Gastrocnemius medialis (tissue), 4 donors: ENCODE measurements around the gene TNIK. TPM values are rescaled to one million over a fixed set of nuclear protein-coding genes. Genes with fewer than 3 reads are reported as not detected.

Experiments used
- ATAC-seq, 2 donors: fragments of 150-250 bp; one replicate each; pipeline ENCODE4 v1.9.1; 2016
- DNase-seq, 2 donors: peaks; one replicate each; pipeline ENCODE4 v3.0.0-alpha.2; 2019
- H3K27ac ChIP-seq, 4 donors: fragments of 200-600 bp; sonication (generic); 1 replicate in 1 of 4; 2 replicates in 3 of 4; pipeline ENCODE4 v1.5.1; 2016 to 2018; ENCODE audit warnings: mild to moderate bottlenecking in 2 of 4, moderate library complexity in 1 of 4
- H3K27me3 ChIP-seq, 3 donors: fragments of 200-600 bp; sonication (generic) in 2 of 3; 1 replicate in 1 of 3; 2 replicates in 2 of 3; pipeline versions ENCODE4 v1.5.1 to v1.6.0; 2016 to 2019; ENCODE audit warnings: mild to moderate bottlenecking in 1 of 3, moderate library complexity in 1 of 3
- H3K36me3 ChIP-seq, 2 donors: fragments of 200-600 bp; sonication (generic) in 1 of 2; one replicate each; pipeline ENCODE4 v1.5.1; 2017 to 2018
- H3K4me1 ChIP-seq, 2 donors: fragments of 200-600 bp; sonication (generic) in 1 of 2; one replicate each; pipeline ENCODE4 v1.5.1; 2016 to 2017; ENCODE audit warnings: mild to moderate bottlenecking in 2 of 2
- H3K4me3 ChIP-seq, 4 donors: fragments of 200-600 bp; sonication (generic) in 3 of 4; 1 replicate in 1 of 4; 2 replicates in 3 of 4; pipeline ENCODE4 v1.5.1; 2016 to 2019; ENCODE audit warnings: mild to moderate bottlenecking in 2 of 4
- H3K9me3 ChIP-seq, 3 donors: fragments of 200-600 bp; sonication (generic) in 2 of 3; 1 replicate in 1 of 3; 2 replicates in 2 of 3; pipeline ENCODE4 v1.5.1; 2016 to 2019
- POLR2A ChIP-seq, 2 donors: fragments of 450-650 bp; IDR thresholded peaks; one replicate each; pipeline ENCODE4 v1.6.1; 2017; ENCODE audit warnings: antibody characterized with exemption in 2 of 2, mild to moderate bottlenecking in 2 of 2, moderate library complexity in 2 of 2
- in situ Hi-C, 4 donors: fragments of 200-750 bp; cut with MboI; loops; one replicate each; pipeline versions ENCODE4 v1.15.0 to v1.8.0; 2017; ENCODE audit warnings: low sequenced_read_pairs in 4 of 4
- intact Hi-C: fragments of 100-400 bp; cut with DNase I; formaldehyde crosslinking; loops from one replicate; pipeline ENCODE4 v1.15.1; 2023; ENCODE audit warnings: low total_unique reads
- total RNA-seq, 4 donors: library from RNA; depleted of rRNA; stranded (reverse); fragments of >200 nt; gene quantifications; one replicate each; pipeline versions ENCODE4 v1.1.0 to v1.2.3, GENCODE V29; 2016
- TF ChIP-seq, protein P1 (sequence below), 5 experiments: fragments of 450-650 bp in 3 of 5; fragments of 200-600 bp in 2 of 5; sonication (generic) in 2 of 5; IDR thresholded peaks in 4 of 5; conservative IDR thresholded peaks in 1 of 5; 1 replicate in 4 of 5; 2 replicates in 1 of 5; pipeline ENCODE4 v1.5.1; 2016 to 2019; ENCODE audit warnings: antibody characterized with exemption in 5 of 5, mild to moderate bottlenecking in 3 of 5, moderate library complexity in 3 of 5

TNIK gene
- total RNA-seq, 4 donors from 2014 or later: 5.2 to 19.7 (median 10.6) TPM

DNA sequence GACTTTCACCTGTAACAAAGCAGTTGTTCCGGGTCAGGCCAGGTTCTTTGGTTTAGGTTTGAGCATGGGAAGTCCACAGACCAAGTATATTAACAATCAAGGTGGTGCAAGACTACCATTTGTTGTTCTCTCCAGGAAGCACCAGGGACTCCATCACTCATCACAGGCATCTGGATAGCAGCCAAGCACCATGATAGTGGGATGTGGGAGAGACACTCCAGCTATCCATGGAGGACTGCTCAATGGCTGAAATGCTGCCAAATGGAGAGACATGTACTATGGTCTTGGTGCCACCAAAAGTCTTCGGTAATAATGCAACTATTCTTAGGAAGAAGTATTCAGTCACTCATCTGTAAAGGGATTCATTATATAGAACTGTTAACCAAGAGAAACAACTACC lies 143.0 kb downstream of the TNIK start:
- Histone ChIP-seq H3K27me3 (no peaks in the 10 kb centered on the region), H3K9me3 (no peaks in the 10 kb centered on the region), H3K4me3 (no peak overlapping the region), H3K4me1 (peaks cover 34 to 40% of the 10 kb centered on the region in 2 donors), H3K27ac (peak overlapping the region in 3 of 4 donors; percentile 34 to 64 (median 40)), H3K36me3 (no peaks in the 10 kb centered on the region)
- no peak for ATAC-seq
- no peak for DNase-seq
- TF ChIP-seq, protein P1, sequence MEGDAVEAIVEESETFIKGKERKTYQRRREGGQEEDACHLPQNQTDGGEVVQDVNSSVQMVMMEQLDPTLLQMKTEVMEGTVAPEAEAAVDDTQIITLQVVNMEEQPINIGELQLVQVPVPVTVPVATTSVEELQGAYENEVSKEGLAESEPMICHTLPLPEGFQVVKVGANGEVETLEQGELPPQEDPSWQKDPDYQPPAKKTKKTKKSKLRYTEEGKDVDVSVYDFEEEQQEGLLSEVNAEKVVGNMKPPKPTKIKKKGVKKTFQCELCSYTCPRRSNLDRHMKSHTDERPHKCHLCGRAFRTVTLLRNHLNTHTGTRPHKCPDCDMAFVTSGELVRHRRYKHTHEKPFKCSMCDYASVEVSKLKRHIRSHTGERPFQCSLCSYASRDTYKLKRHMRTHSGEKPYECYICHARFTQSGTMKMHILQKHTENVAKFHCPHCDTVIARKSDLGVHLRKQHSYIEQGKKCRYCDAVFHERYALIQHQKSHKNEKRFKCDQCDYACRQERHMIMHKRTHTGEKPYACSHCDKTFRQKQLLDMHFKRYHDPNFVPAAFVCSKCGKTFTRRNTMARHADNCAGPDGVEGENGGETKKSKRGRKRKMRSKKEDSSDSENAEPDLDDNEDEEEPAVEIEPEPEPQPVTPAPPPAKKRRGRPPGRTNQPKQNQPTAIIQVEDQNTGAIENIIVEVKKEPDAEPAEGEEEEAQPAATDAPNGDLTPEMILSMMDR (IDR thresholded peaks at IDR 0.05 in 4 of 5, conservative IDR thresholded peaks at IDR 0.05 in 1 of 5): no peak
- TF ChIP-seq POLR2A (IDR thresholded peaks at IDR 0.05): no peak
- intact Hi-C loops: no loop called here
- in situ Hi-C loops: no loop called here

DNA sequence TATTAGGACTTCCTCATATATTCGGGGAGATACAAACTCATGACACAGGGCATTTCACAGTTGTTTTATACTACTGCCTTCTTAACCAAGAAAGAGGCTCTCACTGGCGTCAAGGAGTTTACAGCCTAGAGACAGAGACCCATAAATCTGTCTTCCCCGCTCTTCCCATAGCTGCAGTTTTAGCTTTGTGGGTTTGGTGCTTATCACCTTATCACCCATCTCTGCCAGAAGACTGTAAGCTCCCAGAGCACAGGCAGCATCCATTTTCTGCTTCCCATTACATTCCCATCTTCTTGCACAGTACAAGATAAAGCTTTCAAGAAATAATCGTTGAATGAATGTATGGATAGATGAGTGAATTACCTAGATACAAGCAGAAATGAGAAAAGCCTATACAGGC lies 144.3 kb downstream of the TNIK start:
- in situ Hi-C loops (no loop called here), intact Hi-C loops (no loop called here)
- no peaks in the 10 kb centered on the region for H3K9me3 ChIP-seq
- H3K27ac ChIP-seq: no peak overlapping the region
- no peak for DNase-seq
- no peak for ATAC-seq
- TF ChIP-seq, protein P1 (IDR thresholded peaks at IDR 0.05 in 4 of 5, conservative IDR thresholded peaks at IDR 0.05 in 1 of 5): no peak
- no peak for TF ChIP-seq POLR2A (IDR thresholded peaks at IDR 0.05)
- H3K4me1 ChIP-seq: peaks cover 24 to 33% of the 10 kb centered on the region in 2 donors
- no peaks in the 10 kb centered on the region for H3K36me3 ChIP-seq
- H3K27me3 ChIP-seq: no peaks in the 10 kb centered on the region
- H3K4me3 ChIP-seq: no peak overlapping the region

DNA sequence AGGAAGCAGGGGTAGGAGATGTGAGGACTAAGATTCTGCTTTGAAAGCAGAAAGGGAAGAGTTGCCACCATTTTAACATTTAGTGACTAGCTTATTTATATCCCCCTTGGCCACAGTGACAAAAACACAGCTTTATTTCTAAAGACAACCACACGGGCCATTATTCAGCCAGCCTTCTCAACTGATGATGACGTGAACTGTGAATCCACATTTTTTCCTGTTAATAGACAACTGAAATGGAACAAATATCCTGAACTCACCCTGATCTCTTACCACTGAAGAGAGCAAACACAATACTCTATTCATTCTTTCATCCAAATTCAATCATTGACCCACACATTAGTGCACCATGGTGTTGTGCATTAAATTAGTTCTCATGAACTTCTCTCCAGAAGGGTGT lies 145.1 kb downstream of the TNIK start:
- H3K27ac ChIP-seq: no peak overlapping the region
- ATAC-seq (no peak), DNase-seq (no peak)
- no peaks in the 10 kb centered on the region for H3K36me3 ChIP-seq
- in situ Hi-C loops: no loop called here
- peaks cover 24 to 25% of the 10 kb centered on the region in 2 donors for H3K4me1 ChIP-seq
- H3K9me3 ChIP-seq: no peaks in the 10 kb centered on the region
- TF ChIP-seq, protein P1 (IDR thresholded peaks at IDR 0.05 in 4 of 5, conservative IDR thresholded peaks at IDR 0.05 in 1 of 5): no peak
- TF ChIP-seq POLR2A (IDR thresholded peaks at IDR 0.05): no peak
- no peaks in the 10 kb centered on the region for H3K27me3 ChIP-seq
- H3K4me3 ChIP-seq: no peak overlapping the region
- intact Hi-C loops: no loop called here

DNA sequence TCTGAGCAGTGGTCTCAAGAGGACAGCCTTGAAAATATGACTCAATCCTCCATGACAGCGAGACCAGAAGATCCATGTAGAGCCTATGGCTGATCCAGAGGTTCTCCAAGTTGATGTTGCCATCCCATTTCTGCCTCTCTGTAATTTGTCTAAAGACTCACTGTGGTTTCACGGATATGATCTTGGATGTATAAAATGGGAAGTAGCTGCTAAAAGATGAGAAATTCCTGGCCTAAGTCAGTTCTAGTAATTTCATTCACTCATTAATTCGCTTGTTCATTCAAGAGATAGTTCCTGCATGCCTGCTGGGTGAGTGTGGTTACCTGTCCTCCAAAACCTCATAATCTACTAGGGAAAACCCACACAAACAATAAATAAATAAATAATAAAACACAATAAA lies 145.9 kb downstream of the TNIK start:
- no peak for DNase-seq
- TF ChIP-seq, protein P1 (IDR thresholded peaks at IDR 0.05 in 4 of 5, conservative IDR thresholded peaks at IDR 0.05 in 1 of 5): no peak
- no peak for TF ChIP-seq POLR2A (IDR thresholded peaks at IDR 0.05)
- peaks cover 20 to 21% of the 10 kb centered on the region in 2 donors for H3K4me1 ChIP-seq
- H3K27ac ChIP-seq: no peak overlapping the region
- no peaks in the 10 kb centered on the region for H3K36me3 ChIP-seq
- H3K9me3 ChIP-seq: no peaks in the 10 kb centered on the region
- H3K27me3 ChIP-seq: no peaks in the 10 kb centered on the region
- ATAC-seq: no peak
- intact Hi-C loops: no loop called here
- in situ Hi-C loops: no loop called here
- H3K4me3 ChIP-seq: no peak overlapping the region

DNA sequence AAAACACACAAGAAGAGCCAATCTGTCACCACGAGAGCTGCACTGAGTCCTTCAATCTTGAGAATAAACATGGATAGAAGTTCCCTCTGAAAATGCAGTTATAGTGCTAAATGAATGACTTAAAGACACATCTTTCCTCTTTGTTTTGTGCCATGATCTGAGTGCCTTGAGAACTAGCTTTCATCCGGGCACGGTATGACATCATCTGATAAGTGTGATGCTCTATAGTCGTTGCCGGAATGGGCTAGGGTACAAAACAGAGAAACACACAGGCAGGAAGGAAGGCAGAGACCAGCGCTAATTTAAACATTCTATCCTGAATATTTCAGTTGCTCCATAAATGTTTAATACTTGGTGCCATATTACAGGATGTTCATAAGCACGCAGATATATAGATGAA lies 146.5 kb downstream of the TNIK start:
- DNase-seq (no peak), ATAC-seq (no peak)
- Histone ChIP-seq H3K9me3 (no peaks in the 10 kb centered on the region), H3K36me3 (no peaks in the 10 kb centered on the region), H3K4me3 (no peak overlapping the region), H3K27ac (no peak overlapping the region), H3K27me3 (no peaks in the 10 kb centered on the region), H3K4me1 (peaks cover 20 to 21% of the 10 kb centered on the region in 2 donors)
- intact Hi-C loops (no loop called here), in situ Hi-C loops (no loop called here)
- no peak for TF ChIP-seq POLR2A (IDR thresholded peaks at IDR 0.05)
- TF ChIP-seq, protein P1 (IDR thresholded peaks at IDR 0.05 in 4 of 5, conservative IDR thresholded peaks at IDR 0.05 in 1 of 5): no peak
